ENCODE data around the gene TTK.

Gene TTK

DNA sequence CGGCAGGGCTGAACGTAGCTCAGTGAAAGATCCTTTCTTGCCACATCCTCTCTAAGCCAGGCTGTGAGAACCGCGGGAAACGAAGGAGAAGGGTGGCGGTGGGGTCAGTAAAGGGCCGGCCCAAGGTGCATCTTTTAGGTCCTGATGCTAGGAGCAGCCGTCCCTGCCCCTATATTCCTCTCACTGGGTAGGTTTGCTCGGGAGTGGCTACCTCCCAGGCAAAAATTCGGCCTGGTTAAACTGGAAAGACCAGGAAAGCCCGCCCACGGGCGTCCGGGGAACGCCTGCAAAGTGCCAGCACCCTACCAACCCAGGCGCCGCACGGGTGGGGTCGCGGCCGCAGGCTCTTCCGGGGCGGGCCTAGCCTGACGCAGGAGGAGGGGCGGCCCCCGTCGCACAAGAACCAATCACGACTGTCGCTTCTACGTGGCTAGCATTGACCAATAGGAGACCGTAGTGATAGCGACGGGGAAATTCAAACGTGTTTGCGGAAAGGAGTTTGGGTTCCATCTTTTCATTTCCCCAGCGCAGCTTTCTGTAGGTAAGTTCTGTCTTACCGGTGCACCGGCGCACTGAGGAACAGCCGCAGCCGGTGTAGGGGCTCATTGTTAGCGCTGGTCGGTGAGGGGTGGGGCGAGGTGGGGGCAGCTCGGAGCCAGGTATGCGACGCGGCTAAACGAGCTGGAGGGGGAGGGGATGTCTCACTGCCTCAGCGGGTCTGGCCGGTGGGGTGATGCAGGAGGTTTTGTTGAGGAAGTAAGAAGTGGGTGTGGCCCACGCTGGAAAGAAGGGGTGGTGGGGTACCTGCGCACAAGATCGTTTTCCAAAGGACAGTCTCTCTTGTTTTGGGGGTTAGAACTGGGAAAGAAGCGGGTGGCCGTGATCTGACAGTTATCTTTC is at the start of gene TTK:
TTK (plus strand) TSS at position 477 of the 900 bp plus-strand sequence. CDS start 1,195 bp downstream, outside the sequence.
- DNase-seq (ENCODE audit: low spot score) = peak; percentile 89

DNA sequence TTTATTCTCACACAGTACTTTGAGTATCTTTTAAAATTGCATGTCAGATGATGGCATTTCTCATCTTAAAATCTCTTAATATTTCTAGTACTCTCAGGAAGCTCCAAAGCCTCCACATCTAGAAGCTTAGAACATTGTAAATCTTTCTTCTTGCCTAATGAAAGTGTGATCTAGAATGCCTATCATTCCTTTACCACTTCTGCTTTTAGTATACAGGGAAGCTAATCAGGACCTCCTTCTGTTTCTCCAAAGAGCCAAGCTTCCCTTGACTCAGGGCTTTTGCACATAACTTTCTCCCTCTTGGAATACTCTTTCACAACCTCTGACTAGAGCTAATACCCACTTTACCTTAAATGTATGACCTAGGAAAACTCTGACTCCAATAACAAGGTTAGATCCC is 49.6 kb upstream of the TTK start:
- no peak for DNase-seq (ENCODE audit: low spot score)

DNA sequence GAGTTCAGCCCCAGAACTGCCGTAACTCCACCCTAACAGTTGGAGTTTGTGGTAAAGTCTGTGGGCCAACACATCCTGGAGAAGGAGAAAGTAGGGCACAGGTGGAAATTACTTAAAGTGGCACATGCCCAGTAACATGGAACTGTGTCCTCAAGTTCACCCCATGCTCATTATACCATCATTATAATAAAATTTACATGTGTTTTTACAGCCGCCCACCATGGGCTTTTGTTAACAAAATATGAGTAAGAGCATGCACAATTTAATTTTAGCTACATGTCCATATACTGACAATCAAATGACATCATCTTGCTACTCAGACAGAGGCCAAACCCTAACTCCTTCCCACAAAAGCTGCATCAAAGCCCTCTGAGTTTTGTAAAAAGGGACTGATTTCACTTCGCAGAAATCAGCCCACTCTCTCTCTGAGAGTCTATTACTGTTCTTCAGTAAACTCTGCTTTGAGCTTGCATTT is 39.8 kb upstream of the TTK start:
- DNase-seq (ENCODE audit: low spot score) = no peak

DNA sequence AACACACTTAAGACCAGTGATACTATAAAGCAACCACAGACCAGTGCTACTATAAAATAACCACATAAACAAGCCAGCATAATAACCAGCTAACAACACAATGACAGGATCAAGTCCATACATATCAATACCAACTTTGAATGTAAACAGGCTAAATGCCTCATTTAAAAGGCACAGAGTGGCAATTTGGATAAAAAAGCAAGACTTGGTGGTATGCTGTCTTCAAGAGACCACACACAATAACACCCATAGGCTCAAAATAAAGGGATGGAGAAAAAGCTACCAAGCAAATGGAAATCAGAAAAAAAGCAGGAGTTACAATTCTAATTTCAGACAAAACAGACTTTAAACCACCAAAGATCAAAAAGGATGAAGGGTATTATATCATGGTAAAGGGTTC is 37.3 kb upstream of the TTK start:
- DNase-seq (ENCODE audit: low spot score) = no peak

DNA sequence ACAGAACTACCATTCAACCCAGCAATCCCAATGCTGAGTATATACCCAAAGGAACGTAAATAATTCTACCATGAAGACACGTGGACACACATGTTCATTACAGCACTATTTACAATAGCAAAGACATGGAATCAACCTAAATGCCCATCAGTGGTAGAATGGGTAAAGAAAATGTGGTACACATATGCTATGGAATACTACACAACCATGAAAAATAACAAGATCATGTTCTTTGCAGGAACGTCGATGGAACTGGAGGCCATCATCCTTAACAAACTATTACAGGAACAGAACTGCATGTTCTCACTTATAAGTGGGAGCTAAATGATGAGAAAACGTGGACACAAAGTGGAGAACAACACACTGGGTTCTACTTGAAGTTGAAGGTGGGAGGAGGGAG is 34.7 kb upstream of the TTK start:
- no peak for DNase-seq (ENCODE audit: low spot score)

DNA sequence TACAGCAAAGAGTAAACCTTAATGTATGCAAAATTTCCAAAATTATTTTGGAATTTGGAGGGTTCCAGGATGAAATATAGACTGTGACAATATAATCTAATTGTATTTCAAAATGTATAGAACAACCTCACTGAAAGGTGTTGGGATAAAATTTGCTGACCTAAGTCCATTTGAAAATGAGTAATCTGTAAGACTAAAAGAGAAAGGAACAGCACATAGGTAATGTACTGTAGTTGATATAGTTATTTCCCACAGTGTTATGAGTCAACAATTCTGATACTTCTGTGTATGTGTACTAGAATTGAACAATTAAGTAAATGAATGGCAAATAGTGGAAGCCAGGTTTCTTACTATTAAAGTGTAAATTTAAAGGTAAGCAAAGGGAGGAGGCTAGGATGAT is 33.3 kb upstream of the TTK start:
- no peak for DNase-seq (ENCODE audit: low spot score)

DNA sequence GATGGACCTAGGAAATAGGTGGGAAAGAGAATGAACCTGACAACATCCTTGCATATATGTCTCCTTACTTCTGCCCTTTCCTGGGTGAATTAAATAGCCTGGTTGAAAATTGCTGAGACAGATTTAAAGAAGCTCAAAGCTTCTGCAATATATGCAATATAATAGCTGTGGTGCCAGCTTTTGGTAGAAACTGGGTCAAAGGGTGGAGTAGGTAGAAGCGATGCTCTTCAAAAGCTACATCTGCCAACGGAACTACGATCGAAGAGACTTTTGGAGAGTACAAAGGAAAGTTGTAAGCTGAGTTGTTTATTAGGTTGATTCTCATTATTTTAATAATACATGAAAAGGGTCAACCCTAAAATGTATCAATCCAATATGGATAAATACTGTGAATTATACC is 22.8 kb upstream of the TTK start:
- no peak for DNase-seq (ENCODE audit: low spot score)

DNA sequence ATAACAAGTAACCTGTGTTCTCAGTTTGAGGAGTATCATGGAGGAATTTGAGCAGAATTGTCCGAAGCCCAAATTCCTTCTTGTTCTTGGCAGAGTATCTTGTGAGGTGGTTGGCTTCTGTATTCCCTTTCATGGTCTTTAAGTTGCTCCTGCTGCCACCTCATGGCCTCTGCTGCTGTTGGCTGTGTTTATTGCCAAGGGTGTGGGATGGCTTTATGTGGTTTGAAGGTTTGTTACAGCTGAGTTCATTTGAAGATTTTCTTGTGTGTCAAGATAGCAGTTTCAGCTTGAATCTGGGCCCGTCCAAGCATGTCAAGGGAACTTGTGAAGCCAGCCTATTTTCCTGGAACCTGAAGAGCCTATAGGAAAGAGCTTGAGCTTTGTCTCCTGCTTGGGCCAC is 20.2 kb upstream of the TTK start:
- DNase-seq (ENCODE audit: low spot score) = no peak

DNA sequence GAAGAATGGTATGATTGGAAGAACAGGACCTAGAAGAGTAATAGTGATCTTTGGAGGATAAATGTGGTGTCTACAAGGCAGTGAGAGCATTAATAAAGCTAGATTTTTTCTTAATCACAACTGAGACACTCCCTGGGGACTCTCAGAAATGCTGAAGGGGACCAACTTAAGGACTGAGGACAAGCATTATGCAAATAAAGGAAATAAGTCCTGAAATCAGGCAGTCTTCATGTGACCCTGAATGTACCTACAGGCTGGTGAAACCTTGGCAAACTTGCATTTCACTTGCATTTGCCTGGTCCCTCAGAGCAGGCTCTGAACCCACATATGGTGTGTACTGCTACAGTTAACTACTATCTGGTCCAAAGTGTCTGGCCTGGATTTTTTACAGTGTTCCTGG is 19.3 kb upstream of the TTK start:
- DNase-seq (ENCODE audit: low spot score) = no peak

DNA sequence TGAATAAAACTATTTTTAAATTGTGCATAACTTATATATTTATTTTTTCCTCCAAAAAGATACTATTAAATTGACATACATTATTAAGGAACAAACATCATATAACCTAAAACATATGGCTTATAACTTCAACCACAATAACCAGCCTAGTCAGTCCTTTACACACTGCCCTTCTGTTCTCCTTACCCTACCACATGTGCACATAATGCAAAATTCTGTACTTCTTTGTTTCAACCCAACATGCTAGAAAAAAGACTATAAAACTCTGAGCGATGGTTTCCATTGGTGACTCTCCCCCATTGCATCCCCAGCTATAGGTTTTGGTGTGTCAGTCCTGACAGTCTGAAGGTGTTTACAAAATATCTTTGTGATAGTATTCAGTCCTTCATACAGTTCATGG is 14.8 kb upstream of the TTK start:
- no peak for DNase-seq (ENCODE audit: low spot score)

DNA sequence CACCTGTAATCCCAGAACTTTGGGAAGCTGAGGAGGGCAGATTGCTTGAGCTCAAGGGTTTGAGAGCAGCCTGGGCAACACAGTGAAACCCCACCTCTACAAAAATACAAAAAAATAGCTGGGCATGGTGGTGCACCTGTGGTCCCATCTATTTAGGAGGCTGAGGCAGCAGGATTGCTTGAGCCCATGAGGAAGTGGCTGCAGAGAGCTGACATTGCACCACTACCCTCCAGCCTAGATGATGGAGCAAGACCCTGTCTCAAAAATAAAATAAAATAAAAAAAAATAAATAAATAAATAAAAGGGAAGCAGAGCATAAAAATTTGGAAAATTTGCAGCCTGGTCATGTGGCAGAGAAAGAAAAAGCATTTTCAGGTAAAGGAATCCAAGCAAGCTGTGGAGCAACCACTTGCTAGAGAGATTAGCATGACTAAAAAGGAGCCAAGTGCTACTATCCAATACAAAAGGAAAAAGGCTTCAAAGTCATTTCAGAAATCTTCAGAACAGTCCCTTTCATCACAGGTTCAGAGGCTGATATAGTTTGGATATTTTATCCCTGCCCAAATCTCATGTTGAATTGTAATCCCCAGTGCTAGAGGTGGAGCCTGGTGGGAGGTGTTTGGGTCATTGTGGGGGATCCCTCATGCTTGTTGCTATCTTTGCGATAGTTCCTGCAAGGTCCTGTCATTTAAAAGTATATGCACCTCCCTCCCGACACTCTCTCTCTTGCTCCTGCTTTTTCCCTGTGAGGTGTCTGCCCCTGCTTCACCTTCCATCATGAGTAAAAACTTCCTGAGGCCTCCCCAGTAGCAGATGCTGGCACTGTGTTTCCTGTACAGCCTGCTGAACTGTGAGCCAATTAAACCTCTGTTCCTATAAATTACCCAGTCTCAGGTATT is 11.2 kb upstream of the TTK start:
- no peak for DNase-seq (ENCODE audit: low spot score)

DNA sequence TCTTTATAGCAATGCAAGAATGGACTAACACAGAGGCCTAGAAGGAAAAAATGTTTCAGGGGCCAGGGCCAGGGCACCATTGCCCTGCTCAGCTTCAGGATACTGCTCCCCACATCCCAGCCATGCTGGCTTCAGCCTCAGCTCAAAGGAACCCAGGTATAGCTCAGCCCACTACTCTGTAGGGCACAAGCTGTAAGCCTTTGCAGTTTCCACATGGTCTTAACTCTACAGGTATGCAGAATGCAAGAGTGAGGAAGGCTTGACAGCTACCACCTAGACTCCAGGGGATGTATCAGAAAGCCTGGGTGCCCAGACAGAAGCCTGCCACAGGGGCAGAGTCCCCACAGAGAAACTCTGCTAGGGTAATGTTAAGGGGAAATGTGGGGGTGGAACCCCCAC is 10.5 kb upstream of the TTK start:
- no peak for DNase-seq (ENCODE audit: low spot score)

DNA sequence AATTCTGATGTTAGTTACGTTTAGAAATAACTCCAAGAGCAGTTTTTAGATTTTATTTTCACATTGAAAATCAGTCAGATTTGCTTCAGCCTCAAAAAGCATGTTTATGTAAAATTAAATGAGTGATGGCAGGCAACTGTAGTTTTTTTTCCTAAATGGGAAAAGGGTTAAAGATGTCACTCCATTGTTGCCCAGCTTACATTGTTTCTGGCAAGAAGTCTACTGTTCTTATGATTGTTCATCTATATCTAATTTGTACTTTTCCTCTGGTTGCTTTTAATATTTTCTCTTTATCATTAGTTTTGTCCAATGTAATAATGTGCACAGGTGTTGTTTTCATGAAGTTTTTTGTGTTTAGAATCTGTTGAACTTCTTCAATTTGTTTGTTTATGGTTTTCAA is 6.7 kb upstream of the TTK start:
- DNase-seq (ENCODE audit: low spot score) = no peak

DNA sequence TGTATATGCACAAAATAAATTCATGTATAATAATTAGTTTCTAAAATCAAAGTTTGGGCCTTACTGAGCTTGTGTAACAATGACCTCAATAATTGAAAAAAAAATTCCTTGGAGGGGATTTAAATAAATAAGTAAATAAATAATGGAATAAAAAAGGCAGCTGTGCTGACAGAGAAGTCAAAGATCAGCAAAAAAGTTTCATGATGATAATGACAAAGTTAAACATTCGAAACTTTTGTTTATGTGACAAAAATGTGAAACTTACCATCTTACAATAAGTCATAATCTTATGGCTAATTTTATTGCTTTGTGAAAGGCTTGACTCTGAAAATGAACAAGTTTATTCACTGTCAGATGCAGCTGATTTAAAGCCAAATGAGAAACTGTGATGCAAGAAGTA is 3.1 kb upstream of the TTK start:
- DNase-seq (ENCODE audit: low spot score) = no peak

DNA sequence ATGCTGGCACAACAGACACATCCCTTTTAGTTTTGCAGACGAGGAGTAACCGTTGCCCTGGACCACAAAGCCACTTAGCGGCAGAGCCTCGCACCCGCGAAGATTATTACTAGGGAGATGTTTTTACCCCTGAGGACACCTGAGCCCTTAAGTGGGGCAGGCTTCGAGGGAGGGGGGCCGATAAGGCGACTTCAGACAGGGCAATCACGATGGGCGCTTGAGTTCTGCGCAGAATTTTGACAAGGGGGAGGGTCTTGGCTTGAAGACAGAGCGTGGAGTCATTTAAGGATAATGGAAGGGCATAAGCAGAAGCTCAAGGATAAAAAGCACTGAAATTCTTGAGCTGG is 650 bp upstream of the TTK start:
- no peak for DNase-seq (ENCODE audit: low spot score)

DNA sequence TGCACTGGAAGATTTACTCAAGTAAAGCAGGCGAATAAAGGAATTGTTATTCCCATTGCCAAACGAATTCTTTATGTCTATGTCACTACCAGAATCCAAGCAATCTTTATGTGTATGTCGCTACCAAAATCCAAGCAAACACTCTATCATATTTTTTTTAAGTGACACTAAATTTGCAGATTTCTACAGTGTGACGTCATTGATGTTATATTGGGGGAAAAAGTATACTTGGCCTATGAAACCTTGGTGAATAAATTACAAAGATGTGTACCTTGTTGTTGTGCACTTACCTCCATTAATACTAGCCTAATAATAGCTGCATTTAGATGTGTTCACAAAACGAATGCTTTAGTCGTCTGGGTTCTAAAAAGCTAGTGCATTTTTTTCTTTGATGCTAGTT is 957 bp downstream of the TTK start:
- no peak for DNase-seq (ENCODE audit: low spot score)

DNA sequence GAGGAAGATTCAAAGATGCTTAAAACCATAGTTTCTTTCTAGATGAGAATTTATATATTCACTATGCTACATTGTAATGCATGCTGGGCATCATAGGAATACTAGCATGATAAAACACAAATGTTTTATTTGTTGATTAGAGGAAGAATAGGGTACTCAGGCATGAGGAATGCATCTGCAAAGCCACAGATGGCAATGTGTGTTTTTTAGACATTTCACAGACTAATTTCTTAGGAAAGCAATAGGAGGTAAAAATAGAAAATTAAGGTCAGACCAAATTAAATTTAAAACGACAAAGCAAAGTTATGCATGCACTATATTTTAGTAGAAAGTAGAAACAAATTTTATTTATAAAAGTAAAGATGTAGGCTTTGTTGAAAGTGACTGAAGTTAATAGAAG is 2.1 kb downstream of the TTK start:
- DNase-seq (ENCODE audit: low spot score) = no peak

DNA sequence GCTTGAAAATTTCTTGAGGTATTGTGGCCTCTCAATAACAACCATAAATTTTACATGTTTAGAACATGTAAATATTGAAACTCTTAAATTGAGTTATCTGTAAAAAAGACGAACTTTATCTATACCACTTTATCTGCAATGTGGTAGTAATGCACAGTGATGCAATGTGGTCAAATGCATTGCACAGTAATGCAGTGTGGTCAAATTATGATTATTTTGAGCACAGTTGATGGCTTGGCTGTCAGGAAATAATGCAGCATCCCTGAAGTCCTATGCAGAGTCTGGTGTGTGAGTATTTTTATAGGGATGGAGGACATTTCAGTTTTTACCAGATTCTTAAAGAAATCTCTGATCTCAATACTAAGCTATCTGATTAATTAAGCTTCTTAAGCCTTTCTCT is 5.1 kb downstream of the TTK start:
- no peak for DNase-seq (ENCODE audit: low spot score)

DNA sequence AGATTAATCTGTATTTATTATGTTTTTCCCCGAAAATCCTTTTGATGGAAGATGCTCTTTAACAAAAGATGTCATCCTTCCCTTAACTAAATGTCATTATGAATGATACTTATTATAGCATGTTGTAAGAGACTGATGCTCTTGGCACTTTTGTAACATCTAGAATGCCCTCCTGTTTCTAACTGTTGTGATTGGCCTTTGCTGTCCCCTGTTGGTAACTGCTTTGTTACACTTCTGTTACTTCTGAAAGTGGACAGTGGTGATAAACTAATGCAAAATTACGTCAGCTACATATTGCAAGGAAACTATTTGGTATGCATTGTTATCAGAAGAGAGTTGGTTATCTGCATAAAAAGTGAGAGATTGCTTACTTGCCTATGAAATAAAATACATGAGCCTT is 5.8 kb downstream of the TTK start:
- DNase-seq (ENCODE audit: low spot score) = no peak

DNA sequence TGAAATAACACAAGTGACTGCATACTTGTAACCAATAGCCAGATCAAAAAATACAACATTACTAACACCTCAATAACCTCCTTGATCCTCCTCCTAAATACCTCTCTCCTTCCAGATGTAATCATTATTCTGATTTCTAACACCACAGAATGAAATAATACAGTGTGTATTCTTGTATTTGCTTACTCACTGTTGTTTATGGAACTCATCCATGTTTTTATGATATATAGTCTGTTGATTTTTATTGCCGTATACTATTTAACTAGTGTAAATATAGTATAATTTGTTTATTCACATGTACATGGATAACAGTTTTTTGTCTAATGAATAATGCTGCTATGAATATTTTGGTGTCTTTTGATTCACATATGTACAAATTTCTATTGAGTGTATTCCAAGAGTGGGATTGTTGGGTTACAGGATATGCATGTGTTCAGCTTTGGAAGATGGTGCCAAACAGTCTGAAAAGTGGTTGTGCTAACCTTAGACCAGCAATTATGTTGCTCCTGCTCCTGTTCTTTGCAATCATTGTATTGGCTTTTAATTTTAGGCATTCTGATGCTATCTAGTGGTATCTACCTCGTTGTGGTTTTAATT is 11.5 kb downstream of the TTK start:
- no peak for DNase-seq (ENCODE audit: low spot score)

DNA sequence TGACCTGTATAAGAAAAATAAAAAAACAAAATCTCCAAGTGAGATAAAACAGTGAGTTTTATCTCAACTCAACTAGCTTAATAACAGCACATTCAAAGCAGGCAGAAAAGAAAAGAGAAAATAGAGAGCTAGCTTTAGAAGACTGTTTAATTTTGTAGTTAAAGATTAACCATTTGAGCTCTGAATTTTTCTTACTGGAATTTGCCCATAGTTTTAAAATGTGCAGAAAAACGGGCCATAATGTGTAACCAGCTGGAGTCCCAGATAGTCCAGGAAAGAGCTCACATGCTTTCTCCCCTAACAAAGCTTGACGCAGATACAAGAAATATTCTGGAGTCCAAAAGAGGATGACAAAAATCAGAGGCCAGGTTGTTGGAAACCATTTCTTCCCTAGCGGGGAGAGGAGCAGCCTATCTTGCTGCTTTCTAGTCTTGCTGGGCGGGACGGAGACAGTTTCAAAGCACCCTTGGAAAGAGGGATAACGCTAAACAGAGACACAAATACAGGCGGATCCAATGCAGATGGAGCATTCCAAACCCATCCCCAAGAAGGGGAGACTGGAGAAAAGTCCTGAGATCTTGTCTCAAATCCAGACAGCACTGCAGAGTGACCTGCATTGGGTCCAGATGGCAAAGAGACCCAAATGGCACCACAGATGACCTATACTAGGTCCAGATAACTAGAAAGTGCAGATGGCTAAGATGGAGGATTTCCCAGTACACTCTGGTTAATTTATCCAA is 16.1 kb downstream of the TTK start:
- DNase-seq (ENCODE audit: low spot score) = no peak

DNA sequence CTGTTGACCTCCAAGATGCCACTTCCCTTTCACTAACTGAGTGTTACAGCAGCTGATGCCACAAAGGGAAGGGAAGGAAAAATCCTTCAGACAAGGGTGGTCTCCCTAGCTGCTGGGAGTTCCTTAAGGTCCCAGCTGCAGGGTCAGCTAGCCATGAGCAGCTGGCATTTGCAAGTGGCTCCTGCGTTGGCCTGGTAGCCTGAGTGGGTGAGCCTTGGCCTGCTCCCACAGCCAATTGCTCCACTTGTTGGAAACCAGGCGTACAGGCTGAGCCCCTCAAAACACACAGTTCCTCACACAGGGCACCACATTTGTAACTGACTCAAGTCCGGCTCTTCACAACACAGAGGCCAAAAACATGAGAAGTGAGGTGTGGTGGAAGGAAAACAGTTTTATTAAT is 16.7 kb downstream of the TTK start:
- no peak for DNase-seq (ENCODE audit: low spot score)

Measured in hepatic stellate cell (primary cell).